ENCODE results near the gene ATAD3B.
"Not testable (repeated sequence)": the region's sequence is repeated elsewhere in the genome, so short reads cannot be mapped to it uniquely, and the experiment has no call there.

- not testable (repeated sequence) for TF ChIP-seq TARDBP (IDR thresholded peaks at IDR 0.05); BHLHE40 (IDR thresholded peaks at IDR 0.05; ENCODE audit: borderline replicate concordance); SP1 (IDR thresholded peaks at IDR 0.05); PKNOX1 (IDR thresholded peaks at IDR 0.05); NFRKB (IDR thresholded peaks at IDR 0.05); ARNT (IDR thresholded peaks at IDR 0.05); SUZ12 (IDR thresholded peaks at IDR 0.05); HDGF (IDR thresholded peaks at IDR 0.05; ENCODE audit: borderline replicate concordance); FOXK2 (IDR thresholded peaks at IDR 0.05); CTBP1 (IDR thresholded peaks at IDR 0.05; ENCODE audit: borderline replicate concordance); FOXA1 (IDR thresholded peaks at IDR 0.05); ELF4 (IDR thresholded peaks at IDR 0.05); L3MBTL2 (conservative IDR thresholded peaks at IDR 0.05)
These were observed 700 bp downstream of the ATAD3B start for GRCh38 chr1:1472053-1472876.
